ENCODE measurements around the gene DRC3.

DRC3 gene

DNA sequence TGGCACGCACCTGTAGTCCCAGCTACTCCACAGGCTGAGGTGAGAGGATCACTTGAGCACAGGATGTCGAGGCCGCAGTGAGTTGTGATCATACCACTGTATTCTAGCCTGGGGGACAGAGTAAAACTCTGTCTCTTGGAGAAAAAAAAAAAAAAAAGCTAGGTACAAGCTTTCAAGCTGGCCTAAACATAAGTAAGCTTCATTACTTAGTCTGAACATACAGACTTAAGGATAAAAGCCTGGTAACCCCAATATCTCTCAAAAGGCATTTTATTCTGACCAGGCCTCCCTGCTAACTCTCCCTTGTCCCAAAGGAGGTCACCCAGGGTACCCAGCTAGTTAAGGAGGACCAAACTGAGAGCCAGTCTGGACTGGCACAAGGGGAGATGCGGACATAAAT, 46.6 kb upstream of the DRC3 start:
- Histone ChIP-seq H3K4me3 (ENCODE audit: low read length in 2 of 2) (no peak overlapping the region), H2BK5ac (ENCODE audit: low read length) (no peak overlapping the region), H3K79me1 (ENCODE audit: low read depth, low read length) (no peaks in the 10 kb centered on the region), H2BK15ac (ENCODE audit: low read length) (no peak overlapping the region), H3K14ac (ENCODE audit: low read length) (no peak overlapping the region), H3K18ac (ENCODE audit: low read length) (no peak overlapping the region), H3K9ac (ENCODE audit: low read depth, low read length, poor library complexity) (no peak overlapping the region), H4K8ac (ENCODE audit: low read depth, low read length) (no peak overlapping the region), H3K4ac (ENCODE audit: low read length) (no peak overlapping the region), H3K36me3 (replicated peaks in 1 of 2; ENCODE audit: control insufficient read depth in 2 of 2, insufficient read depth in 2 of 2, low read length in 2 of 2) (no peaks in the 10 kb centered on the region), H3K27me3 (ENCODE audit: control insufficient read depth in 3 of 3, insufficient read depth in 3 of 3, low read depth in 1 of 3, low read length in 3 of 3) (no peaks in the 10 kb centered on the region), H2AK5ac (ENCODE audit: low read depth, low read length) (no peak overlapping the region), H4K91ac (ENCODE audit: low read depth, low read length, poor library complexity) (no peak overlapping the region), H3K23ac (ENCODE audit: low read depth, low read length, poor library complexity) (no peak overlapping the region), H3K4me1 (ENCODE audit: control insufficient read depth in 2 of 2, insufficient read depth in 1 of 2, low read depth in 1 of 2, low read length in 2 of 2) (peaks cover 30 to 45% of the 10 kb centered on the region in 2 donors), H2BK120ac (ENCODE audit: low read depth, low read length) (no peak overlapping the region), H2BK12ac (ENCODE audit: low read length) (no peak overlapping the region), H2AFZ (ENCODE audit: low read length) (no peak overlapping the region), H3K27ac (replicated peaks; ENCODE audit: low read length) (no peak overlapping the region), H3K4me2 (ENCODE audit: insufficient read depth, low read length, poor library complexity, severe bottlenecking) (no peak overlapping the region), H3K9me3 (replicated peaks in 1 of 2; ENCODE audit: control insufficient read depth in 2 of 2, insufficient read depth in 1 of 2, low read depth in 1 of 2, low read length in 2 of 2) (no peaks in the 10 kb centered on the region)
- no CpG with 5 or more reads among the region's 4 CpGs for WGBS, 2 donors (ENCODE audit: extremely low coverage in 2 of 2, insufficient read length in 2 of 2, insufficient replicate concordance in 1 of 2)
- DNase-seq (ENCODE audit: low spot score), result no peak

DNA sequence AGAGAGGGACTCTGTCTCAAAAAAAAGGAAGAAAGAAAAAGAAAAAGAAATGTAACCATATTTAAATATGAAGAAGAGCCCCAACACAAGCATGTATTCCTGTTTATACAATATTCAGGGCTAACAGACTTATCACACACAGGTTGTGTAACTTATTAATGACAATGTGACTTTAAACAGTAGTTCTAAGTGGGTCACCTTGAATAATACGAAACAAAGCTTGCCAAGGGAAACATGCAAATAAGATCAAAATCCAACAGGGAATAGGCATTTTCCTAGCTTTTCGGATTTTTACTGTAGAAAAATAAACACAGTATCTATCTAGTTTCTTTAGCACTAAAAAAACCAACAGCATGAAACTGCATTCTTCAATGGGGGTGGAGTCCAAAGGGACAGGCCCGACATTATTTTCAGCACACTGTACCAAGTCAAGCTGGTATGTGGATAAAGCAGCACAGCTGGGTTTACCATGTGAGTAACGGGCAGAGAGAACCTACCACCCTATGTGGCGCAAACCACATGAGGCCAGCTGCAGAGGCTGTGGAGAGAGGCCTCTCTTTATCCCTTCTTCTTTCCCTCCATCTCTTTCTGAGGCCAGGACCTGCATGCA, 45.7 kb upstream of the DRC3 start:
- H4K8ac ChIP-seq (ENCODE audit: low read depth, low read length), result no peak overlapping the region
- no peak overlapping the region for H3K14ac ChIP-seq (ENCODE audit: low read length)
- no peak overlapping the region for H3K4me3 ChIP-seq (ENCODE audit: low read length in 2 of 2)
- DNase-seq (ENCODE audit: low spot score), result no peak
- no peak overlapping the region for H2AFZ ChIP-seq (ENCODE audit: low read length)
- H3K9ac ChIP-seq (ENCODE audit: low read depth, low read length, poor library complexity), result no peak overlapping the region
- peaks cover 26 to 36% of the 10 kb centered on the region in 2 donors for H3K4me1 ChIP-seq (ENCODE audit: control insufficient read depth in 2 of 2, insufficient read depth in 1 of 2, low read depth in 1 of 2, low read length in 2 of 2)
- no peak overlapping the region for H3K4ac ChIP-seq (ENCODE audit: low read length)
- no peak overlapping the region for H2BK15ac ChIP-seq (ENCODE audit: low read length)
- no peak overlapping the region for H3K23ac ChIP-seq (ENCODE audit: low read depth, low read length, poor library complexity)
- WGBS, 2 donors (ENCODE audit: extremely low coverage in 2 of 2, insufficient read length in 2 of 2, insufficient replicate concordance in 1 of 2), result no CpG with 5 or more reads among the region's 5 CpGs
- no peaks in the 10 kb centered on the region for H3K79me1 ChIP-seq (ENCODE audit: low read depth, low read length)
- no peak overlapping the region for H2BK120ac ChIP-seq (ENCODE audit: low read depth, low read length)
- H3K27ac ChIP-seq (replicated peaks; ENCODE audit: low read length), result no peak overlapping the region
- H3K27me3 ChIP-seq (ENCODE audit: control insufficient read depth in 3 of 3, insufficient read depth in 3 of 3, low read depth in 1 of 3, low read length in 3 of 3), result no peaks in the 10 kb centered on the region
- no peaks in the 10 kb centered on the region for H3K9me3 ChIP-seq (replicated peaks in 1 of 2; ENCODE audit: control insufficient read depth in 2 of 2, insufficient read depth in 1 of 2, low read depth in 1 of 2, low read length in 2 of 2)
- H2BK5ac ChIP-seq (ENCODE audit: low read length), result no peak overlapping the region
- H2BK12ac ChIP-seq (ENCODE audit: low read length), result no peak overlapping the region
- H3K36me3 ChIP-seq (replicated peaks in 1 of 2; ENCODE audit: control insufficient read depth in 2 of 2, insufficient read depth in 2 of 2, low read length in 2 of 2), result no peaks in the 10 kb centered on the region
- H3K4me2 ChIP-seq (ENCODE audit: insufficient read depth, low read length, poor library complexity, severe bottlenecking), result no peak overlapping the region
- no peak overlapping the region for H4K91ac ChIP-seq (ENCODE audit: low read depth, low read length, poor library complexity)
- H2AK5ac ChIP-seq (ENCODE audit: low read depth, low read length), result no peak overlapping the region
- H3K18ac ChIP-seq (ENCODE audit: low read length), result no peak overlapping the region

DNA sequence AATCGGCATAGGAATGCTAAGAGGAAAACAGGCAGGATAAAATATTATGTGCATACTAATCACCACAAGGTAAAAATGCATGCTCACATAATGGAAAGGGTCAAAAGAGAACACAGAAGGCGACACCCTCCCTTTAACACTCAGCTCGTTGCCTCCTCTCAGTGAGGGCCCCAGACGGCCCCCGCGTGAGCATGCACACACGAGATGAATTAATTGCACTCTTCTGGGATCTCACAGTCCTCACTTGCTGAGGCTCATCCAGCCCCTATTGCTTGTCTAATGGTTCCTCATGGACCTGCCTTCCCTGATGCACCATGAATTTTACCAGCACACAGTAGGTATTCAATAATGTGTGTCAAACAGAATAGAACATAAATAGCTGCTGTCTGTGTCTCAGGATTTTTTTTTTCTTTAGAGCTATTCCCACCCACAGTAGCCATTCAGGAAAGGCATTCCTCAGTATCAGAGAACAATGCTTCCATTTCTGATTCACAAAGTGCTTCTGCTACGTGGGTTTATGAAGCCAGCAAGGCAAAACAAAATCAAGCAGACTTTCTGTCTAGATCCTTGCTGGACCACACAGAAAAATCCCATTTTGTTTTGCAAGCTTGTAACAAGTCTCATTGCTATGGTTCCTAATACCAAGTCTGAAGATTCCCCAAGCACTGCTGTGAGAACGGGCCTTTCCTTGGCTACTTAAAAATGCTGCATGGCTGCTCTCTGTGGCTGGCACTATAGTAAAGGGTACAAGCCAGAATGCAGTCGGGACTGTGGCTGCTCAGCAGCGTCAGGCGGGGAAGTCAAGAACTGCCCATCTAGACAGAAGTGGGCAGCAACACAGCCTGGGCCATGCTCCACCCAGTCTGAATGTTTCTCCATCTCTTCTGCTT, 44.0 kb upstream of the DRC3 start:
- no peaks in the 10 kb centered on the region for H3K27me3 ChIP-seq (ENCODE audit: control insufficient read depth in 3 of 3, insufficient read depth in 3 of 3, low read depth in 1 of 3, low read length in 3 of 3)
- H3K4me3 ChIP-seq (ENCODE audit: low read length in 2 of 2), result no peak overlapping the region
- H3K27ac ChIP-seq (replicated peaks; ENCODE audit: low read length), result peak overlapping the region; percentile 41
- H3K14ac ChIP-seq (ENCODE audit: low read length), result no peak overlapping the region
- no peaks in the 10 kb centered on the region for H3K9me3 ChIP-seq (replicated peaks in 1 of 2; ENCODE audit: control insufficient read depth in 2 of 2, insufficient read depth in 1 of 2, low read depth in 1 of 2, low read length in 2 of 2)
- no peak overlapping the region for H2BK12ac ChIP-seq (ENCODE audit: low read length)
- H3K79me1 ChIP-seq (ENCODE audit: low read depth, low read length), result no peaks in the 10 kb centered on the region
- H3K9ac ChIP-seq (ENCODE audit: low read depth, low read length, poor library complexity), result no peak overlapping the region
- H4K91ac ChIP-seq (ENCODE audit: low read depth, low read length, poor library complexity), result no peak overlapping the region
- no CpG with 5 or more reads among the region's 12 CpGs for WGBS, 2 donors (ENCODE audit: extremely low coverage in 2 of 2, insufficient read length in 2 of 2, insufficient replicate concordance in 1 of 2)
- no peaks in the 10 kb centered on the region for H3K36me3 ChIP-seq (replicated peaks in 1 of 2; ENCODE audit: control insufficient read depth in 2 of 2, insufficient read depth in 2 of 2, low read length in 2 of 2)
- H3K4me1 ChIP-seq (ENCODE audit: control insufficient read depth in 2 of 2, insufficient read depth in 1 of 2, low read depth in 1 of 2, low read length in 2 of 2), result peaks cover 16 to 28% of the 10 kb centered on the region in 2 donors
- H3K18ac ChIP-seq (ENCODE audit: low read length), result peak overlapping the region; percentile 11
- H2BK120ac ChIP-seq (ENCODE audit: low read depth, low read length), result no peak overlapping the region
- H2BK15ac ChIP-seq (ENCODE audit: low read length), result no peak overlapping the region
- no peak for DNase-seq (ENCODE audit: low spot score)
- H2AK5ac ChIP-seq (ENCODE audit: low read depth, low read length), result no peak overlapping the region
- H4K8ac ChIP-seq (ENCODE audit: low read depth, low read length), result no peak overlapping the region
- H3K4ac ChIP-seq (ENCODE audit: low read length), result no peak overlapping the region
- H3K23ac ChIP-seq (ENCODE audit: low read depth, low read length, poor library complexity), result no peak overlapping the region
- peak overlapping the region; percentile 8 for H2AFZ ChIP-seq (ENCODE audit: low read length)
- no peak overlapping the region for H3K4me2 ChIP-seq (ENCODE audit: insufficient read depth, low read length, poor library complexity, severe bottlenecking)
- no peak overlapping the region for H2BK5ac ChIP-seq (ENCODE audit: low read length)

DNA sequence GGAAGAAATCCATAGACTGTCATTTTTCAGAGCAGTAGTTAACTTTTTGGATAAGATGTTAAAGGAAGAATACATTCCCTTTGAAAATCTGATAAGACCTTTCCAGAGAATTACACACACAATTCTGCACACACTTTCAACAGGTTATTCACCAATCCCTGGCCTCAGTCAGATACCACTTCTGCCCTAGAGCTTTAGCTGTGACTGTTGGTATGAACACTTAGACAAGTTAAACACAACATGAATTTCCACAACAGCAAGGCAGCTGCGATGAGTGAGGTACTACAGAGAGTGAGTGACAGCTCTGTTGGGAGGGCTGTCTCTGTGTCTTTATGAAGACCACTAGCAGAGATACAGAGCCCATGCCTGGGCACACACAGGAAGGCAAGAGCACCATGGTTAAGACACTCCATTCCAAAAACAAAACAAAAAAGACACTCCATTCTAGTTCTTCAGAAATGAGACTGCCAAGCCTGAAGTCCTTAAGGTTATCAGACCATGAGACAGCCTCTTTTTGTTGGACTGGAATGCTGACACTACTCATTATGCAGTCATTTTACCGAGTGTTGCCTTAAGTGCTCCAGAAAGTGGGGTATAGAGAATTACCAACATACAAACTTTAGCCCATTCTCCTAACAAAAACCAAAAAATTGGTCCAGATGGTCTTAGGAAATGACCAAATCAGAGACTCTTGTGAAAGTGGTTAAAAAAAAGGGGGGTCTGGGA, 42.8 kb upstream of the DRC3 start:
- DNase-seq (ENCODE audit: low spot score), result no peak
- H3K23ac ChIP-seq (ENCODE audit: low read depth, low read length, poor library complexity), result no peak overlapping the region
- H4K8ac ChIP-seq (ENCODE audit: low read depth, low read length), result no peak overlapping the region
- H3K4me2 ChIP-seq (ENCODE audit: insufficient read depth, low read length, poor library complexity, severe bottlenecking), result no peak overlapping the region
- H3K27ac ChIP-seq (replicated peaks; ENCODE audit: low read length), result no peak overlapping the region
- no peak overlapping the region for H2BK5ac ChIP-seq (ENCODE audit: low read length)
- no peak overlapping the region for H3K4ac ChIP-seq (ENCODE audit: low read length)
- no peaks in the 10 kb centered on the region for H3K36me3 ChIP-seq (replicated peaks in 1 of 2; ENCODE audit: control insufficient read depth in 2 of 2, insufficient read depth in 2 of 2, low read length in 2 of 2)
- H3K9me3 ChIP-seq (replicated peaks in 1 of 2; ENCODE audit: control insufficient read depth in 2 of 2, insufficient read depth in 1 of 2, low read depth in 1 of 2, low read length in 2 of 2), result no peaks in the 10 kb centered on the region
- WGBS, 2 donors (ENCODE audit: extremely low coverage in 2 of 2, insufficient read length in 2 of 2, insufficient replicate concordance in 1 of 2), result no CpG with 5 or more reads among the region's 2 CpGs
- H2BK12ac ChIP-seq (ENCODE audit: low read length), result no peak overlapping the region
- no peak overlapping the region for H3K18ac ChIP-seq (ENCODE audit: low read length)
- no peak overlapping the region for H2AK5ac ChIP-seq (ENCODE audit: low read depth, low read length)
- no peak overlapping the region for H3K14ac ChIP-seq (ENCODE audit: low read length)
- no peak overlapping the region for H4K91ac ChIP-seq (ENCODE audit: low read depth, low read length, poor library complexity)
- H2AFZ ChIP-seq (ENCODE audit: low read length), result no peak overlapping the region
- peaks cover 19 to 32% of the 10 kb centered on the region in 2 donors for H3K4me1 ChIP-seq (ENCODE audit: control insufficient read depth in 2 of 2, insufficient read depth in 1 of 2, low read depth in 1 of 2, low read length in 2 of 2)
- no peaks in the 10 kb centered on the region for H3K79me1 ChIP-seq (ENCODE audit: low read depth, low read length)
- H3K27me3 ChIP-seq (ENCODE audit: control insufficient read depth in 3 of 3, insufficient read depth in 3 of 3, low read depth in 1 of 3, low read length in 3 of 3), result no peaks in the 10 kb centered on the region
- H3K4me3 ChIP-seq (ENCODE audit: low read length in 2 of 2), result no peak overlapping the region
- H3K9ac ChIP-seq (ENCODE audit: low read depth, low read length, poor library complexity), result no peak overlapping the region
- H2BK15ac ChIP-seq (ENCODE audit: low read length), result no peak overlapping the region
- no peak overlapping the region for H2BK120ac ChIP-seq (ENCODE audit: low read depth, low read length)

Measured in neuronal stem cell (in vitro differentiated cells).